HG02610 (cell line): ENCODE measurements around the gene MRPL36.

Experiments
- ATAC-seq: cut with Tn5 transposase; IDR thresholded peaks from one replicate; pipeline ENCODE4 v1.9.1; 2021; ENCODE audit warnings: mild to moderate bottlenecking, moderate library complexity; ENCODE audit not compliant: unreplicated experiment

The MRPL36 gene

DNA sequence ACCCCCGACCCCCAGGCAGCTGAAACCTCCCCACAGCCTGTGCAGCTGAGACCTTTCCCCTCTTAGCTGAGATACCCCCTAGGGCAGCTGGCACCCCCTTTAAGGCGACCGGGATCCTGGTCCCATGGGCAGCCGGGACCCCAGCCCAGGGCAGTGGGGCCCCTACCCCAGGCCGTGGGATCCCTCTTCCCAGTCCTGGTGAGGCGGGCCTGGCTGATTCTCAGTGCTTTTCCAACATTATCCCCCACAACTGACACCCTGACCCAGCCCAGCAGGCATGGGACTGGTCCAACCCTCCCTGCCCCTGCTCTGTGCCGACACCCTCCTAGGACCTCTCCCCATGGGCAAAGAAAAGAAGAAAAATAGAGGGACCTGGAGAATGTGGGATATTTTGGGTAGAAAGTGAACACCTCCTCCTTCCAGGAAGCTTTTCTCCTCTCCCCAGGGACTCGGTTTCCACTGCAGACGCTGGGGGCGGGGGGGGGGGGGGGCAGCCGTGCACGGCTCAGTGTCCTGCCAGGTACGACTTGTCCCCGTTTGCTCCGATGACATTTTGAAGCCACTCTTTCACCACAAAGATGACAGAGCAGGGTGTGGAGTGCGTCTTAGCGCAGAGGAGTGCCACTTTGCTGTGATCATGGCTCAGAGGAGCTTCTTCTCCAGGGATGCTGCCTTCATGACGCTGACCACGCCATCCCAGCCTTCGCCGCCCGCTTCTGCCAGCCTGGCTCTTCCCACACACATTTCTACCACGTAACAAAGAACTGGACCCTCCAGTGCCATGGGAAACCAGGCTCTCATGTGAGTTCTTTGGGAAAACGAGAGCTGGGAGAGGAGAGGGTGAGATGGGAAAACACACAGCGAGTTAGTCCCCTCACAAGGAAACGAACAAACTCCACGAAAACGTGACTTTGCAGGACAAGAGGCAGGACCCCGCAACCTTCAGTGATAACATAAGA, 47.5 kb downstream of the MRPL36 start:
- no peak for ATAC-seq

DNA sequence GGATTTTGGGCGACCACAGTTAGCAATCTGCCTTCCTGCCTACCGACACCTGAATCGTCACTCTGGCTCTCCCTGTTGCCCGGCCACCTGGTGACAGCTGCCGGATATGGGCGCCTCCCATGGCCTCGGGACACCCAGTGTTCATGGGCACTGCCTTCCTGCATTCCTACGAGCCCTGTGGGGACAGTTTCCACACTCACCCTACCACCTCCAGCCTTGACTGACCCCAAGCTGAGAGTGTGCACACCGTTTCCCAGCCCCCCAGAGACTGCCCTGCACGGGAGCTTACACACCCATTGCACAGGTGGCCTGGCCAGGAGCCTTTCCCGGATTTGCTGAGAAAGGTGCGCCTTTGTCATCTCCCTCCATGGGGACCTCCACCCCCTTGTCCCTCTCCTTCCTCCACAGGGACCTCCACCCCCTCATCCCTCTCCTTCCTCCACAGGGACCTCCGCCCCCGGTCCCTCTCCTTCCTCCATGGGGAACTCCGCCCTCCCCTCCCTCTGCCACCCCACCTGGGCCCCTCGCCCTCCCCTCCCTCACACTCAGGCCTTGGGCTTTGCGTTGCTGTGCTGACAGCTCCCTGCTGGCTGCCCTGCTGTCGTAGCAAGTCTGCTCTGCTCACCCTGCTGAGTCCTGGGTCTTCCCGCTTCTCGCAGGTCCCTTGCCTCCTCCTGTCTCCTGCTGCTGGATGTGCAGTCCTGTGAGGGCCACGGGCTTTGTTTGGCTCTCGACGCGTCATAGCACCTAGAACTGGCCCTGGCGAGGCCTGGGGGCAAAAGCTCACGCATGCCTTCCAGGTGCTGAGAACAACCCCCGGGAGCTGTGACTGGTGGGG, 48.4 kb downstream of the MRPL36 start:
- no peak for ATAC-seq

DNA sequence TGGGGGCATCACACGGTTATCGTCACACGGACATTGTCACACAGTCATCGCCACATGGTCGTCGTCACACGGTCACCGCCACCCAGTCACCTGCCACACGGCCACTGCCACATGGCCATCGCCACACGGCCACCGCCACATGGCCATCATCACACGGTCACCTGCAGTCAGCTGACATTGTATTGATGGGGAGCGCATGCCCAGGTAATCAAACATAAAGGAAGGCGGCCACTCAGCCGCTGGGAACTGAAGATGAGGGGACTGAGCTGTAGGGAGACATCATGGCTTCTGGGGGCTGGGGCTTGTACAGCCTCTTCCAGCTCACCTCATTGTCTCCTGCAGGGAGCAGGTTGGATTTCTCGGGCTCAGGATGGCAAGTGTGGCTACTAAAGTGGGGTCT, 49.2 kb downstream of the MRPL36 start:
- no peak for ATAC-seq

DNA sequence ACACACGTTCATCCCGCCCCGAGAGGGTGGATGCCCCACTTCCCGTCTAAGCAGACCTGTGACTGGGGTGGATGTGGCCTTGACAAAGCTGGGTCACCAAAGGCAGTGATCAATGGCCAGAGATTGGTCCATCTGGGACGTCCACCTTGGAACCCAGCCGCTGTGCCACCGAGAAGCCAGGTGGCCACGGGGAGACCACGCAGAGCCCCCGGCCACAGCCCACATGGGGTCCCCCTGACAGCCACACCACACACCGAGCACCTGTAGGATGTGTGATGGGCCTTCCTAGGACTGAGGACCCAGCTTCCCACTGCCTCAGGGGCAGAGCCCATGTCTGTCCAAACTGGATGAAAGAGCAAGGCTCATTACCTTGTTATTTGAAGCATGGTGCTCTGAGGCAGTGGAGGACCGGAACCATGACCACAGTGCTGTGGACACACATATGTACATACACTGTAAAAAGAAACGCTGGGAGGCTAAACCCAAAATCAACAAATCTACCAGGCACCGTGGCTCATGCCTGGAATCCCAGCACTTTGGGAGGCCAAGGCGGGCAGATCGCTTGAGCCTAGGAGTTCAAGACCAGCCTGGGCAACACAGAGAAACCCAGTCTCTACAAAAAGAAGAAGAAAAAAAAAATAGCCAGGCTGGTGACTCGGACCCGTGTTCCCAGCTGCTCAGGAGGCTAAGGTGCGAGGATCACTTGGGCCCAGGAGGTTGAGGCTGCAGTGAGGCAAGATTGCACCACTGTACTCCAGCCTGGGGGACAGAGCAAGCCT, 50.1 kb downstream of the MRPL36 start:
- ATAC-seq: no peak

DNA sequence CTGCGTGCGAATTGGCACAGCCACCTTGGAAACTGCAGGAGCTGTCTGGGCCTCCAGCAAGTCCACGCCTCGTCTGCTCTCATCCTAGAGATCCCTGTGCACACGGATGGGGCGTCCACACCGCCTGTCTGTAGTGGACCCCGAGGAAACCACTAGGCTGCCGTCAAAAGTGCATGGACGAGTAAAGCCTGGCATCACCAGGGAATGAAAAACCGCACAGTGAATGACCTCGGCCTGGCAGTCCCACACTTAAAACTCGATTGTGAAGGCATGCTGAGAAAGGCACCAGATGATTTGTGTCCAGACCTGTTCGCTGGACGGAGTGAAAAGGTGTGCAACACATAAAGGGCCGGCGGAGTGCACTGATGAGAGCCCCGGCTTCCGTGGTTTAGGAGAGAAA, 50.8 kb downstream of the MRPL36 start:
- ATAC-seq: no peak
